DLD1 (cell line): ENCODE data around the gene NFKBIA.

Source experiments
- in situ Hi-C: cut with HindIII; loops from 2 replicates; pipeline ENCODE4 v1.10.0; 2017; ENCODE audit warnings: low sequenced_read_pairs

Gene NFKBIA, protein sequence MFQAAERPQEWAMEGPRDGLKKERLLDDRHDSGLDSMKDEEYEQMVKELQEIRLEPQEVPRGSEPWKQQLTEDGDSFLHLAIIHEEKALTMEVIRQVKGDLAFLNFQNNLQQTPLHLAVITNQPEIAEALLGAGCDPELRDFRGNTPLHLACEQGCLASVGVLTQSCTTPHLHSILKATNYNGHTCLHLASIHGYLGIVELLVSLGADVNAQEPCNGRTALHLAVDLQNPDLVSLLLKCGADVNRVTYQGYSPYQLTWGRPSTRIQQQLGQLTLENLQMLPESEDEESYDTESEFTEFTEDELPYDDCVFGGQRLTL

DNA sequence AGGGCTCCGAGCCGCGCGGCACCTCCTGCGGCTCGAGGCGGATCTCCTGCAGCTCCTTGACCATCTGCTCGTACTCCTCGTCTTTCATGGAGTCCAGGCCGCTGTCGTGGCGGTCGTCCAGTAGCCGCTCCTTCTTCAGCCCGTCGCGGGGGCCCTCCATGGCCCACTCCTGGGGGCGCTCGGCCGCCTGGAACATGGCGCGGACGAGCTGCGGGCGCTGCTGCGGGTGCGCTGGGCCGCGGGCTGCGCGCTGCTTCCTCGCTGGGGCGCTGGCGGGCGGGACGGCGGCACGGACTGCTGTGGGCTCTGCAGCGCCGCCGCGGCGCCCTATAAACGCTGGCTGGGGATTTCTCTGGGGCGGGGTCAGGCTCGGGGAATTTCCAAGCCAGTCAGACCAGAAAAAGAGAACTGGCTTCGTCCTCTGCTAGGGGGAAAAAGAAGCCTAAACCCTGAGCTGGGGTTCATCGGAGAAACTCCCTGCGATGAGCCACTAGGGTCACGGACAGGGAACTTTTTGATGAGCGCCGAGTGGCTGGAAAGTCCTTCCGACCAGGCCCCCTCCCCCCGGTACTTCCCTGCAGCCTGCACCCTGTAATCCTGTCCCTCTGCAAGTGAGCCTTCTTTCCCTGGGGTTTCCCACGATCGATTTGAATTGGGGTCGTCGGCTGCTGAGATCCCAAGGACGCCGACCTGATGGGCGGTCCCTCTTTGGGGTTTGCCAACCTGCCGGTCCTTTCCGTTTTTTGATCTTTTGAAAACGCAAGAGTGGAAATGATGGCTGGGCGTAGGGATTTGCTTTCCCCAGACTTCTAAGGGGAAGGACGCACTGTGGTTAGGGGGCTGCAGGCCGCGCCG, at the start of gene NFKBIA:
Gene NFKBIA, minus strand, starts transcription at position 301 of the 855 bp plus-strand sequence. Its CDS starts 105 bp downstream, at position 196.
- in situ Hi-C loops: loop anchor here (25.0 kb wide), 1 partner anchor 242 kb away; no protein-coding TSS in a partner anchor

DNA sequence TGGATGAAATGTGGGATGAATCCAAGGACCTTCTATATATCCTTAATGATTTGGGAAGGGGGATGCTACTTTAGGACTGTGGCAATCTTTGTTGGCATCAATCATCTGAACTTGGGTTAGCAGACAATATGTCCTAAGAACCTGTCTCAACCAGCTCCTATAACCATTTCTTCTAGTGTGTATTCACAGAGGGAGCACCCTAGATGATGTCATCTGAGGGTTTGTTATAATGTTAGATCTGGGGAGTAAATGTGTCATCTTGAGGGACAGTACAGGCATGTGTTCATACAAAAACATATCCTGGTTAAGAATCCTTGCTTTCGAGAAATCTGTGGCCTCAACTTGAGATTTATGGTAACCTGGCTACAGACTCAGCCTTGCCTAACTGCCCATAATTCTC, 41.9 kb upstream of the NFKBIA start:
- in situ Hi-C loops: loop anchor here (25.0 kb wide), 2 partner anchors 141 to 241 kb away; no protein-coding TSS in a partner anchor

DNA sequence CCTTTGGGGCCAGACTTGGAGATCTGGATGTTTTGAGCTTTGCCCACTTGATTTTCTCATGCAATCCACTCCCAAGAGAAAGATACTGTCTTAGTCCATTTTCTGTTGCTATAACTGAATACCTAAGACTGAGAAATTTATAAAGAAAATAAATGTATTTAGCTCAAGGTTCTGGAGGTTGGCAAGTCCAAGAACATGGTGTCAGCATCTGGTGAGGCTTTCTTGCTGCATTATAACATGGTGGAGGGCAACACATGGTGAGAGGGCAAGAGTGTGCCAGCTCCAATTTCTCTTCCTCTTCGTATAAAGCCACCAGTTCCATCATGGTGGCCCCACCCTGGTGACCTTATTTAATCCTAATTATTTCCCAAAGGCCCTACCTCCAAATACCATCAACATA, 39.6 kb upstream of the NFKBIA start:
- in situ Hi-C loops: loop anchor here (25.0 kb wide), 2 partner anchors 143 to 243 kb away; no protein-coding TSS in a partner anchor

DNA sequence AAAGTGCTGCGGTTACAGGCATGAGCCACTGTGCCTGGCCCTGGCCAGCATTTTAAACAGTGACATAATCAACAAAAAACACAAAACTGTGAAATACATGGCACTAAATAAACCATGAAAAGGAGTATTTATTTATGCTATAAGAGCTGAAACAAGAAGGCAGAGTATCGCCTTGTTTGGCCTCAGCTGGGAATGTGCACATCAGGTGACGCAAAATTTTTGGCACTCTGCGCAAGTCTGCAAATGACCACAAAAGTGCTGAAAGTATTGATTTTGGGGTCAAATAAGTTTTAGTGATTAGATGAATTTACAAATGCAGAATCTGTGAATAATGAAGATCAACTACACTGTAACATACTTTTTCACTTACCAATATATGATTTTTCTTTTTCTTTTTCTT, 36.6 kb upstream of the NFKBIA start:
- in situ Hi-C loops: loop anchor here (25.0 kb wide), 2 partner anchors 146 to 246 kb away; no protein-coding TSS in a partner anchor

DNA sequence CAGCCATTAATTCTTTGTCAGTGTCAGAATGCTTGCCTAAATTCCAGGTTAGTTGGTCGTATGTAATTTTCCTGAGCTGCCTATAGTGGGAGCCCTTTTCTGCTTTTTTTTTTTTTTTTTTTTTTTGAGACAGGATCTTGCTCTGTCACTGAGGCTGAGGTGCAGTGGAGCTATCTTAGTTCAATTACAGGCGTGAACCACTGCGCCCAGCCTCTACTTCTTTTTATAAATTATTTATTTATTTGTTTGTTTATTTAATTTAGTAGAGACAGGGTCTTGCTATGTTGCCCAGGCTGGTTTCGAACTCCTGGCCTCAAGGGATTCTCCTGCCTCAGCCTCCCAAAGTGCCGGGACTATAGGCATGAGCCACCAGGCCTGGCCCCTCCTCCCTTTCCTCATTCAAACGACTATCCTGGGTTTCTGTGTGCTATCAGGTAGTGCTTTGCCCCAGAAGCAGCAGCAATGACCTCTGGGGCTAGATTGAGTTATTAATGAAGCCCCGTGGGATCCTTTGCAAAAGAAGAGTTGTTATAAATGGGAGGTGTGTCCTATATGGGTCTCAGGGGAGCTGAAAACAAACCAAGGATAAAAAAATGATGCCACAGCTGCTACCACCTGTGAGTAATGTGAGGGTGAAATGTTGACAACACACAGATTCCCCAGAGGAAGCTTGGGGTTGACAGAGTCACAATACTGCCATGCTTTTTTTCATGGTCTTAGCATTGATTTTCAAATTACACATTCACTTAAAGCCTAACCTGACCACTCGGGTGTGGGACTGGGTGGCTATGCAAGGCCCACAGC, 34.6 kb upstream of the NFKBIA start:
- in situ Hi-C loops: loop anchor here (25.0 kb wide), 2 partner anchors 148 to 248 kb away; no protein-coding TSS in a partner anchor

DNA sequence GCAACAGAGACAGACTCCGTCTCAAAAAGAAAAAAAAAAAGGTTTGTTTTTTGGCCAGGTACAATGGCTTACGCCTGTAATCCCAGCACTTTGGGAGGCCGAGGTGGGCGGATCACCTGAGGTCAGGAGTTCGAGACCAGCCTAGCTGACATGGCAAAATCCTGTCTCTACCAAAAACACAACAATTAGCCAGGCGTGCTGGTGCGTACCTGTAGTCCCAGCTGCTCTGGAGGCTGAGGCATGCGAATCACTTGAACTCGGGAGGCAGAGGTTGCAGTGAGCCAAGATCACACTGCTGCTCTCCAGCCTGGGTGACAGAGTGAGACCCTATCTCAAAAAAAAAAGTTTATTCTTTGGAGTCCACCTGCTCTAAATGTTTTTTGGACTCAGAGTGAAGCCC, 33.9 kb upstream of the NFKBIA start:
- in situ Hi-C loops: loop anchor here (25.0 kb wide), 2 partner anchors 149 to 249 kb away; no protein-coding TSS in a partner anchor

DNA sequence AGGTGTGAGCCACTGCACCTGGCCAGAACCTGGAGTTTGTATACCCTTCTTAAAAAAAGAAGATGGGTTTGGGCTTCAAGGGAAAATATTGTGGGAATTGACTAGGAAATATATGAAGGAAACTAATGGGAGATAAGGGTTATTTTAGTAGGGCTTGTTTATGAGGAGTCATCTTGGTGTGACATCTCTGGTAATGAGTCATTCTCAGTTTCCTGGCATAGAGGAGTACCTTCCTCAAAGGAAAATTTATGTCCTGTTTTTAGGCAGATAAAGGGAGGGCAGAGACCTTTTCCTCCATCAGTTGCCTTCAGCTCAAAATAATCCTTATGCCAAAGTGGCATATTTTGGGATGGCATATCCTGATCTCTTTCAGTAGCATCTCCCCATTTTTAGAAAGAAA, 30.6 kb upstream of the NFKBIA start:
- in situ Hi-C loops: loop anchor here (25.0 kb wide), 2 partner anchors 152 to 252 kb away; no protein-coding TSS in a partner anchor

DNA sequence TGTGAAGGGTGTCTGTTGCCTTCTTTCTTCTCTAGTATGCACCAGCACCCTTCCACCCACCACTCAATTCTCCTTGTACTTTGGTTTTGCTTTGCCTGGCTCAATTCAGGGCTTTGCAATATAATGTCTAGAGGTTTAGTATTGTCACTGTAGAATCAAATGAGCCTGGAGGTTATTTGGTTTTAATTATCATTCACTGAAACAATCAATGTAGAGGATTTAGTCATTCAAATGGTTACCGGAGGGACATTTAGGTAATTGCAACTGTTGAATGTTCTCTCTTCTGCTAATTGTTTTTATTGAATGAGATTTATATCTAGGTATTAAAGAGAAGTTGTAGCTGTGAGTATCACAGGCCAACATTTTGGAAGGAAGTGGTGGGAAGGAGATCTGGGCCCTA, 29.3 kb upstream of the NFKBIA start:
- in situ Hi-C loops: loop anchor here (5.0 to 25.0 kb wide), 3 partner anchors 73 to 253 kb away; no protein-coding TSS in a partner anchor

DNA sequence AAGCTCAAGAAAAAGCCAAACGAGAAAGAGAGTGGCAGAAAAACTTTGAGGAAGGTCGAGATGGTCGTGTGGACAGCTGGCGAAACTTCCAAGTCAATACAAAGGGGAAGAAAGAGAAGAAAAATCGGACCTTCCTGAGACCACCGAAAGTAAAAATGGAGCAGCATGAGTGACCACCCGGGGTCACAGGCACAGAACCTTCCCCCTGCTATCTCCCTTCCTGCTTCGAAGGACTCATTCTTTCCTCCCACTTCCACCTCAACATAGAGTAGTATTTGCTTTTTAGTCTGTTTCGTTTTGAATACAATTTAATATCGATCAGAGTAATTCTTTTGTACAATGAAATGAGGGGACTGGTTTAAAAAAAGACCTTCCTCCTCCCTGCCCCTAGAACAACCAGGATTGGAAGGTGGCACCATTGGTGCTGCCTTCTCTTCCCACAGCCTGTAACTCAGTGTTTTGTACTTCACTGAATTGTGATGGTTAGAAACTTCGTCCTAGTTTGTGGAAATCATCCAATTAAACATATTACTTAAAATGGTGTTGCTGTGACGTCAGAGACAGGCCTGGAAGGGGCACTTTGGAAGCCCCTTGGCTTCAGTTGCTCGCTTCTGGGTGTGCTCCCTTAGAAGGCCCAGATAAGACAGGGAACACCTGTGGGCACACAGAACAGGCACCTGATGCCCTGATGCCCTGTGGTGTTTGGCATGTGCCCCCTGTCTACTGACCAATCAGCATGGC, 26.1 kb upstream of the NFKBIA start:
- in situ Hi-C loops: loop anchor here (5.0 to 25.0 kb wide), 3 partner anchors 77 to 257 kb away; no protein-coding TSS in a partner anchor

DNA sequence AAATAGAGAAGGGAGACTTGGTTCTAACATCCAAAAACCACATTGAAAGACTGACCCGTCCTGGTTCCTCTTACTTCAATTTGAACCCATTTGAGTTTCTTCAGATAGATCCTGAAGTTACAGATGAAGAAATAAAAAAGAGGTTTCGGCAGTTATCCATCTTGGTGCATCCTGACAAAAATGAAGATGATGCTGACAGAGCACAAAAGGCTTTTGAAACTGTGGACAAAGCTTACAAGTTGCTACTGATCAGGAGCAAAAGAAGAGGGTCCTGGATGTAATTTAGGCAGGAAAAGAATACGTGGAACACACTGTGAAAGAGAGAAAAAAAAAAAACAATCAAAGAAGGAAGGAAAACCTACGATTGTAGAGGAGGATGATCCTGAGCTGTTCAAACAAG, 25.4 kb upstream of the NFKBIA start:
- in situ Hi-C loops: loop anchor here (5.0 to 25.0 kb wide), 3 partner anchors 77 to 257 kb away; no protein-coding TSS in a partner anchor

DNA sequence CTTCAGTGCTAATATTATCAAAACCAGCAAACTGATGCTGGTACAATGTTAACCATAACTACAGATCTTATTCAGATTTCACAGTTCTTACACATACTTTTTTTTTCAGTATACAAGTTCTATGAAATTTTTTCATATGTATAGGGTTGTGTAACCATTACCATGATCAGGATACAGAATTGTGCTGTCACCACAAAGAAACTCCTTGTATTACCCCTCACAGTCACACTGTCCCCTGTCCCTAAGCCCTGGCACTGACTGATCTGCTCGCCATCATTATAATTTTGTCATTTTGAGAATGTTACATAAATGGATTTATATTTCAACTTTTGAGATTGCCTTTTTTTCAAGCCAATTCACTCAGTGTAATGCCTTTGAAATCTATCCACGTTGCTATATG, 21.3 kb upstream of the NFKBIA start:
- in situ Hi-C loops: loop anchor here (25.0 kb wide), 2 partner anchors 161 to 261 kb away; no protein-coding TSS in a partner anchor

DNA sequence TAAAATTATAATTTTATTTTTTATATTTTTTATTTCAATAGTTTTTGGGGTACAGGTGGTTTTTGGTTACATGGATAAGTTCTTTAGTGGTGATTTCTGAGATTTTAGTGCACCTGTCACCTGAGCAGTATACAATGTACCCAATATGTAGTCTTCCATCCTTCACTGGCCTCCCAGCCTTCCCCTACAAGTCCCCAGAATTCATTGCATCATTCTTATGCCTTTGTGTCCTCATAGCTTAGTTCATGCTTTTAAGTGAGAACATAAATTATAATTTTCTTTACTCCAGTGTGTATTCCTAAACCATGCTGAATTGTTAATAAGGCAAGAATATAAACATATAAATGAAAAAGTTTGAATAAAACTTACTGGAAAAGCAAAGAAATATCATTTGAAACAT, 19.1 kb upstream of the NFKBIA start:
- in situ Hi-C loops: loop anchor here (25.0 kb wide), 1 partner anchor 261 kb away; no protein-coding TSS in a partner anchor

DNA sequence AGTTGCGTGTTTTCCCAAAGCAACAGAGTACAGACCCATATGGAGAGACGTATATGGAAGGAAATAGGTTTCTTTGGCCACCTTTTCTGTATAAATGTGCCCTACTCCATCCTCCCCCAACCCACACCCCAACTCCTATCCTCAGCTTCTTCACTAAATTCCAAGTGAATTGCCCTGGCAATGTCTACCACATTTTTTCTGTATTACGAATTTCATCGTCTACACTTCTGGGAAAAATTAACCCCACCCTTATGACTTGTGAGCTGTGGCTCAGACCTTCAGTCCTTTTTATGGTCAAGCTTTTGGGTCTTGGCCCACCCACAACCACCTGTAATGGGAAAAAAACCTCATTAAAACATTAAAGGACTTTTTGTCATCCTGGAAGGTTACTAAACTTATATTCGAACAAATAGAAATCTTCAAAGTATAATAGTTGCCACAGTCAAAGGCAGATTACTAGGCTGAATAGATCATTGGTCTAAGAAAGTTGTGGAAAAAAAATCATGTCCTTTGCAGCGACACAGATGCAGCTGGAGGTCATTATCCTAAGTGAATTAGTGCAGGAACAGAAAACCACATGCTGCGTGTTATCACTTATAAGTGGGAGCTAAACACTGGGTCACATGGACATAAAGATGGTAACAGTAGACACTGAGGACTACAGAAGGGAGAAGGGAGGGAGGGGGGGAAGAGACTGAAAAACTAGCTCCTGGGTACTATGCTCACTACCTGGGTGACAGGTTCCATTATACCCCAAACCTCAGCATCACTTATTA, 15.7 kb upstream of the NFKBIA start:
- in situ Hi-C loops: loop anchor here (25.0 kb wide), 1 partner anchor 258 kb away; no protein-coding TSS in a partner anchor

DNA sequence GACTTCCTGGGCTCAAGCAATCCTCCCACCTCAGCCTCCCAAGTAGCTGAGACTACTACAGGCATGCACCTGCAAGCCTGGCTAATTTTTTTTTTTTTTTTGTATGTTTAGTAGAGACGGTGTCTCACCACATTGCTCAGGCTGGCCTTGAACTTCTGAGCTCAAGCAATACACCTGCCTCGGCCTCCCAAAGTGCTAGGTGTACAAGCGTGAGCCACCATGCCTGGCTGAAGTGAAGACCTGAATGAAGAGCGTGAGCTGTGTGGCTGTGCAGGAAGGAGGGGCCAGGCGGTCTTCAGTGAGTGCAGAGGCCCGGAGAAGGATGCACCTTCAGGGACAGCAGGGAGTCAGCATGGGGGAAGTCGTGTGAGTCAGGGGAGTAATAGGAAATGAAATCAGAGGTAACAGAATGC, 14.9 kb upstream of the NFKBIA start:
- in situ Hi-C loops: loop anchor here (25.0 kb wide), 1 partner anchor 257 kb away; no protein-coding TSS in a partner anchor

DNA sequence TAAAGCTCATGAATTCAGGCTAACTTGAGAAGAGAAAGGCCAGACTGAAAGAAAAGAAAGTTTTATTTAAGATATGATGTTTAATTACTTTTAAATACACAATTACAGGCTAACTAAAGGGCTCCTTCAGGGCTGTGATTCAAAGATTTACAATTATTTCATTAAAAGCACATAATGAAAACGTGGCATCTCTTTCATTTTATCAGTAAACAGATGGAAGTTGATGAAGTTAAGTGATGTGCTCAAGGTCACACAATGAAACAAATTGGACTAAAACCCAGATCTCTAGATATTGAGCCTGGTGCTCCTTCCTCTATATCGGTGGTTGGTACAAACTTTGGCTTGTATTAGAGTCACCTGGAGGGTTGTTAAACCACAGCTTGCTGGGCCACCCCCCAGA, 13.5 kb upstream of the NFKBIA start:
- in situ Hi-C loops: loop anchor here (25.0 kb wide), 1 partner anchor 256 kb away; no protein-coding TSS in a partner anchor

DNA sequence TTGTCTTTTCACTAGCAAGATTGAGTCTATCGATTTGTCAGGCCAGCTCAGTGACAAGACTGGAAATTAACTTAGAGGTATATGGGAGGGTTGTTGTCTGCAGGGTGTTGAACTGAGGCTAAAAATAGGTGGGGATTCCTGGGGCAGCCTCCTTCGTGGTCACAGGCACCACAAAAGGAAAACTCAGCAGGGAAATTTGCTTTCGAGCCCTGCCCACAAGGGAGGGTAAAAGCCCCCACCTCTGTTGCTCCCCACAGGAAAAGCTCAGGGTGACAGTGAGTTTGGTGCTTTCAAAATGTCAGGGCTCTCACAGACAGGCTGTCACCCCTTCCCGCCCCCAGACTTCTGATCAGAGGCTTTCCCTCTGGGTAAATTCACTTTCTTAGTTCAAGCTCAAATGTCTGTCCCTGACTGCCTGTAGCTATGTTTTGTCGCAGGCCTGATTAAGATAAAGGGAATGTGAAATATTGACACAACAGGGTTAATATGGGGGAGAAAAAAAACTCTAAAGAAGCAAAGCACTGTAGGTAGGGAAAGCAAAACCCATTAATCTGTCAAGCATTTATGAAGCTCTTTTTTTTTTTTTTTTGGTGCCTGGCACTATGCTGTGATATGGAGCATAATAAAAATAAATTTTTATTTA, 11.7 kb upstream of the NFKBIA start:
- in situ Hi-C loops: loop anchor here (25.0 kb wide), 1 partner anchor 254 kb away; no protein-coding TSS in a partner anchor

DNA sequence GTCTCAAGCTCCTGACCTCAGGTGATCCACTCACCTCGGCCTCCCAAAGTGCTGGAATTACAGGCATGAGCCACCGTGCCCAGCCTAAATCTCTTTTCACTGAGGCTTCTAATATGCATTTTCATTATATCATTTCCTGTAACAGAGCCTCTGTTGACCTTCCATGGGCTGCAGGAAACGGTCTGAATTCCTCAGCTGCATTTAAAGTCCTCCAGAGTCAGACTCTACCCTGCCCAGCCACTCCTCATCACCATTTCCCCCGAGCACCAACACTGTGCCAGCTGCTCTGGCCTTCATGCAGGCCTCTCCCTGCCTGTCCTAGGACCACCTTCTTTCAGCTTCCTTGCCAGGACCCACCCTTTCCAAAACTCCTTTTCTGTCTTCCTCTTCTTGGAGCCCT, 9.8 kb upstream of the NFKBIA start:
- in situ Hi-C loops: loop anchor here (25.0 kb wide), 1 partner anchor 252 kb away; no protein-coding TSS in a partner anchor
